Measurements from ENCODE around the gene NTM.

NTM gene

DNA sequence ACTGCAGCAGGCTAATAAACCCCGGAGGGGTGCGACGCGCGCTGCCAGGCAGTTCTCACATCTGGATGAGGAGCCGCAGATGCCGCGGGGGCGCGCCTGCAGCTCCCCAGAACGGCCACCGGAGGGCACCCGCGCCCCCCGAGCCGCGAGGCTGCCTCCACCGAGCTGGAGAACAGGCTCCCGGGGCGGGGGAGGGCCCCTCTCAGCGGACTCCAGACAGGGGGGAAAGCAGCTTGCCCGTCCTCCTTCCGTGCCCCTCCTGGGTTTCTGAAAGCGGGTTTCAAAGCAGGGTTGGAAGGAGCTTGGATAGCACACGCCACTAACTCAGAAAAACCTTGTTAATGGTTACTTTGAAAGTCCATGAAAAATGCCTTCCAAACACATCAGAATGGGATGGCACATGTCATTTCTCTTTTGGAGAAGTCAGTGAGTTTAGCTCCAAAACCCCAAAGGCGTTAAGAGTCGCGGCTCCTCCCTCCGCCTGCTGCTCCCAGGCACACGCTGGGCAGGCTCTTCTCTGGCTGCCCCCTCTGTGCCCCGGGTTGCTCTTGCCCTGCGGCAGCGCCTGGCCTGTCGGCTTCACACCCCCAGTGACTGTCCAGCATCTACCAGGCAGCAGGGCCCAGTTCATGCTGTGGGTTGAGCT, 317.8 kb downstream of the NTM start (continued):
- TF ChIP-seq, protein P1, sequence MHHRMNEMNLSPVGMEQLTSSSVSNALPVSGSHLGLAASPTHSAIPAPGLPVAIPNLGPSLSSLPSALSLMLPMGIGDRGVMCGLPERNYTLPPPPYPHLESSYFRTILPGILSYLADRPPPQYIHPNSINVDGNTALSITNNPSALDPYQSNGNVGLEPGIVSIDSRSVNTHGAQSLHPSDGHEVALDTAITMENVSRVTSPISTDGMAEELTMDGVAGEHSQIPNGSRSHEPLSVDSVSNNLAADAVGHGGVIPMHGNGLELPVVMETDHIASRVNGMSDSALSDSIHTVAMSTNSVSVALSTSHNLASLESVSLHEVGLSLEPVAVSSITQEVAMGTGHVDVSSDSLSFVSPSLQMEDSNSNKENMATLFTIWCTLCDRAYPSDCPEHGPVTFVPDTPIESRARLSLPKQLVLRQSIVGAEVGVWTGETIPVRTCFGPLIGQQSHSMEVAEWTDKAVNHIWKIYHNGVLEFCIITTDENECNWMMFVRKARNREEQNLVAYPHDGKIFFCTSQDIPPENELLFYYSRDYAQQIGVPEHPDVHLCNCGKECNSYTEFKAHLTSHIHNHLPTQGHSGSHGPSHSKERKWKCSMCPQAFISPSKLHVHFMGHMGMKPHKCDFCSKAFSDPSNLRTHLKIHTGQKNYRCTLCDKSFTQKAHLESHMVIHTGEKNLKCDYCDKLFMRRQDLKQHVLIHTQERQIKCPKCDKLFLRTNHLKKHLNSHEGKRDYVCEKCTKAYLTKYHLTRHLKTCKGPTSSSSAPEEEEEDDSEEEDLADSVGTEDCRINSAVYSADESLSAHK (tag by site-specific recombination; IDR thresholded peaks at IDR 0.05), result no peak
- TF ChIP-seq ZNF19 (tag by site-specific recombination; IDR thresholded peaks at IDR 0.05; ENCODE audit: low read depth) (no peak), ZNF114 (tag by site-specific recombination; IDR thresholded peaks at IDR 0.05) (no peak), BCL11B (tag by site-specific recombination; IDR thresholded peaks at IDR 0.05; ENCODE audit: low read depth) (no peak), ZNF654 (tag by site-specific recombination; IDR thresholded peaks at IDR 0.05; ENCODE audit: low read depth) (0 out of 2 replicates have a peak, but pooled peaks have one; percentile 13), REPIN1 (tag by site-specific recombination; IDR thresholded peaks at IDR 0.05; ENCODE audit: low read depth) (no peak), ZNF571 (tag by site-specific recombination; IDR thresholded peaks at IDR 0.05) (no peak), ZNF112 (tag by site-specific recombination; IDR thresholded peaks at IDR 0.05) (no peak), PRDM1 (tag by site-specific recombination; IDR thresholded peaks at IDR 0.05) (no peak), ZNF596 (tag by site-specific recombination; IDR thresholded peaks at IDR 0.05) (no peak), ZNF404 (tag by site-specific recombination; IDR thresholded peaks at IDR 0.05) (no peak)
- TF ChIP-seq, protein P2, sequence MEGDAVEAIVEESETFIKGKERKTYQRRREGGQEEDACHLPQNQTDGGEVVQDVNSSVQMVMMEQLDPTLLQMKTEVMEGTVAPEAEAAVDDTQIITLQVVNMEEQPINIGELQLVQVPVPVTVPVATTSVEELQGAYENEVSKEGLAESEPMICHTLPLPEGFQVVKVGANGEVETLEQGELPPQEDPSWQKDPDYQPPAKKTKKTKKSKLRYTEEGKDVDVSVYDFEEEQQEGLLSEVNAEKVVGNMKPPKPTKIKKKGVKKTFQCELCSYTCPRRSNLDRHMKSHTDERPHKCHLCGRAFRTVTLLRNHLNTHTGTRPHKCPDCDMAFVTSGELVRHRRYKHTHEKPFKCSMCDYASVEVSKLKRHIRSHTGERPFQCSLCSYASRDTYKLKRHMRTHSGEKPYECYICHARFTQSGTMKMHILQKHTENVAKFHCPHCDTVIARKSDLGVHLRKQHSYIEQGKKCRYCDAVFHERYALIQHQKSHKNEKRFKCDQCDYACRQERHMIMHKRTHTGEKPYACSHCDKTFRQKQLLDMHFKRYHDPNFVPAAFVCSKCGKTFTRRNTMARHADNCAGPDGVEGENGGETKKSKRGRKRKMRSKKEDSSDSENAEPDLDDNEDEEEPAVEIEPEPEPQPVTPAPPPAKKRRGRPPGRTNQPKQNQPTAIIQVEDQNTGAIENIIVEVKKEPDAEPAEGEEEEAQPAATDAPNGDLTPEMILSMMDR (tag by site-specific recombination; IDR thresholded peaks at IDR 0.05), result peak; percentile 35; the same call in 1 of the 2 replicates
- TF ChIP-seq, protein P3, sequence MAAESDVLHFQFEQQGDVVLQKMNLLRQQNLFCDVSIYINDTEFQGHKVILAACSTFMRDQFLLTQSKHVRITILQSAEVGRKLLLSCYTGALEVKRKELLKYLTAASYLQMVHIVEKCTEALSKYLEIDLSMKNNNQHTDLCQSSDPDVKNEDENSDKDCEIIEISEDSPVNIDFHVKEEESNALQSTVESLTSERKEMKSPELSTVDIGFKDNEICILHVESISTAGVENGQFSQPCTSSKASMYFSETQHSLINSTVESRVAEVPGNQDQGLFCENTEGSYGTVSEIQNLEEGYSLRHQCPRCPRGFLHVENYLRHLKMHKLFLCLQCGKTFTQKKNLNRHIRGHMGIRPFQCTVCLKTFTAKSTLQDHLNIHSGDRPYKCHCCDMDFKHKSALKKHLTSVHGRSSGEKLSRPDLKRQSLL (tag by site-specific recombination; IDR thresholded peaks at IDR 0.05), result no peak

DNA sequence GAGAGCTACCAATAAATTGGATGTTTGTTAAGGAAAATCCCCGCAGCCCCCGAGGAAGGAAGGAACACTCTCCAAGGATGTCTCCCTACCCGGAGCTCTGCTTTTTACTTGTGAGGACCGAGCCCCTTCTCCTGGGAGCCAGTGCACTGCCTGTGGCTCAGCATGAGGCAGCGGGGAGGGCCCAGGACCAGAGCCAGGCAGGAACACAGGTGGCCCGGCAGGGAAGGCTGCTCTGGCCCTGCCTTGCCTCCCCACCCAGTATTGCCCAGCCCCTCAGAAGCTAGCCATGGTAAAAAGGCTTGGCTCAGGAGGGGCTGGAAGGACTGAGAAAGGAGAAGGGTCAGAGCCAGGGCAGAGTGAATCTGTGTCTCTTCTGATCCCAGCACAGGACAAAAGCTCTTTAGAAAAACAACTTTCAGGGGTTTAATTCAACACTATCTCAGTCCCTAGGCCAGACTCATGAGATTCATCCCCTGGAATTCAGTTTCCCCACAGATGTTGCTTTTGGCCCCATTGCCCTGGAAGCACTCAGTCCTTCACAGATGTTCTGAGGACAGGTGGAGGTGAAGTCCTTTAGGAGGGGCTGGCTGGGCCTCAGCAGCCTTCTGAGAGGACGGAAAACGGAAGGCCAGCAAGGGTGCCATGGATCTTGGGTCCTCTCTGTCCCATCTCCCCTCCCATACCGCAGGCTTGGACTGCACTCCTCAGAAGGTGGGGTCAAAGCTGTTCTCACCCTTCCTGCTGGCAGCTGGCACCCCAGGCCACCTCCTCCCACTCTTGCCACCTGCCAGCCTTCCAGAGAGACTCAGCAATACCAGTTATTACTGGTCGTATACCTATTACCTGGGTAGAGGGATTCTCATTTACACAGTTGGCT, 318.9 kb downstream of the NTM start:
- Histone ChIP-seq H3K27ac (ENCODE audit: extremely low read depth, low read depth, low read length) (no peak overlapping the region), H3K36me3 (ENCODE audit: control insufficient read depth in 2 of 2, insufficient read depth in 1 of 2, low read length in 2 of 2) (no peaks in the 10 kb centered on the region), H3K4me3 (ENCODE audit: low read depth, low read length) (no peak overlapping the region), H3K4me1 (ENCODE audit: control insufficient read depth, insufficient read depth, low read length) (no peaks in the 10 kb centered on the region; the same call in 1 of the 2 replicates), H3K9me3 (ENCODE audit: control insufficient read depth, insufficient read depth, low read depth, low read length) (no peaks in the 10 kb centered on the region)
- POLR2A ChIA-PET, result no interaction called here
- CTCF ChIA-PET, result interaction anchor here (0.5 to 1.9 kb wide), 18 partner anchors 10 to 1375 kb away, joined by 3 to 10 read pairs (median 4); no protein-coding TSS in a partner anchor
- TF ChIP-seq KLF16 (tag by site-specific recombination; IDR thresholded peaks at IDR 0.05), result no peak
- TF ChIP-seq, protein P4, sequence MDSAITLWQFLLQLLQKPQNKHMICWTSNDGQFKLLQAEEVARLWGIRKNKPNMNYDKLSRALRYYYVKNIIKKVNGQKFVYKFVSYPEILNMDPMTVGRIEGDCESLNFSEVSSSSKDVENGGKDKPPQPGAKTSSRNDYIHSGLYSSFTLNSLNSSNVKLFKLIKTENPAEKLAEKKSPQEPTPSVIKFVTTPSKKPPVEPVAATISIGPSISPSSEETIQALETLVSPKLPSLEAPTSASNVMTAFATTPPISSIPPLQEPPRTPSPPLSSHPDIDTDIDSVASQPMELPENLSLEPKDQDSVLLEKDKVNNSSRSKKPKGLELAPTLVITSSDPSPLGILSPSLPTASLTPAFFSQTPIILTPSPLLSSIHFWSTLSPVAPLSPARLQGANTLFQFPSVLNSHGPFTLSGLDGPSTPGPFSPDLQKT (IDR thresholded peaks at IDR 0.05; ENCODE audit: borderline replicate concordance, low read depth, low read length), result no peak
- TF ChIP-seq ZNF473 (tag by site-specific recombination; IDR thresholded peaks at IDR 0.05), result no peak
- no peak for TF ChIP-seq ZNF707 (tag by site-specific recombination; IDR thresholded peaks at IDR 0.05)
- TF ChIP-seq SP3 (tag by site-specific recombination; IDR thresholded peaks at IDR 0.05), result no peak
- TF ChIP-seq ZNF138 (tag by site-specific recombination; IDR thresholded peaks at IDR 0.05; ENCODE audit: borderline replicate concordance), result no peak

All from HEK293 (cell line).